Measurements from ENCODE around the gene IGFBP2.

Gene IGFBP2

GRCh38 chr2:216636551-216637450 is 3.6 kb downstream of the IGFBP2 start:
- DNase-seq (ENCODE audit: low read depth in 1 of 2, low spot score in 1 of 2): no peak

GRCh38 chr2:216637472-216637871 is 4.3 kb downstream of the IGFBP2 start:
- DNase-seq (ENCODE audit: low read depth in 1 of 2, low spot score in 1 of 2): no peak

GRCh38 chr2:216643986-216644659 is 10.9 kb downstream of the IGFBP2 start:
- DNase-seq (ENCODE audit: low read depth in 1 of 2, low spot score in 1 of 2): no peak

- DNase-seq (ENCODE audit: low read depth in 1 of 2, low spot score in 1 of 2): no peak
Measured at GRCh38 chr2:216644842-216645635, 11.8 kb downstream of the IGFBP2 start.

GRCh38 chr2:216645636-216645950 is 12.4 kb downstream of the IGFBP2 start:
- no peak for DNase-seq (ENCODE audit: low read depth in 1 of 2, low spot score in 1 of 2)

GRCh38 chr2:216646116-216646515 is 12.9 kb downstream of the IGFBP2 start:
- no peak for DNase-seq (ENCODE audit: low read depth in 1 of 2, low spot score in 1 of 2)

- DNase-seq (ENCODE audit: low read depth in 1 of 2, low spot score in 1 of 2): no peak
Measured at GRCh38 chr2:216648105-216648504, 14.9 kb downstream of the IGFBP2 start.

- no peak for DNase-seq (ENCODE audit: low read depth in 1 of 2, low spot score in 1 of 2)
Measured at GRCh38 chr2:216649574-216649973, 16.4 kb downstream of the IGFBP2 start.

GRCh38 chr2:216650626-216651257 is 17.5 kb downstream of the IGFBP2 start:
- no peak for DNase-seq (ENCODE audit: low read depth in 1 of 2, low spot score in 1 of 2)

- DNase-seq (ENCODE audit: low read depth in 1 of 2, low spot score in 1 of 2): no peak
Measured at GRCh38 chr2:216651351-216651881, 18.2 kb downstream of the IGFBP2 start.

- DNase-seq (ENCODE audit: low read depth in 1 of 2, low spot score in 1 of 2): no peak
Measured at GRCh38 chr2:216652566-216652965, 19.3 kb downstream of the IGFBP2 start.

GRCh38 chr2:216653093-216653799 is 20.0 kb downstream of the IGFBP2 start:
- DNase-seq (ENCODE audit: low read depth in 1 of 2, low spot score in 1 of 2): no peak

GRCh38 chr2:216653931-216654365 is 20.7 kb downstream of the IGFBP2 start:
- DNase-seq (ENCODE audit: low read depth in 1 of 2, low spot score in 1 of 2): no peak

GRCh38 chr2:216654528-216655052 is 21.4 kb downstream of the IGFBP2 start:
- no peak for DNase-seq (ENCODE audit: low read depth in 1 of 2, low spot score in 1 of 2)

- no peak for DNase-seq (ENCODE audit: low read depth in 1 of 2, low spot score in 1 of 2)
Measured at GRCh38 chr2:216657086-216657855, 24.1 kb downstream of the IGFBP2 start.

GRCh38 chr2:216657980-216658379 is 24.8 kb downstream of the IGFBP2 start:
- no peak for DNase-seq (ENCODE audit: low read depth in 1 of 2, low spot score in 1 of 2)

- no peak for DNase-seq (ENCODE audit: low read depth in 1 of 2, low spot score in 1 of 2)
Measured at GRCh38 chr2:216658757-216659156, 25.5 kb downstream of the IGFBP2 start.

- DNase-seq (ENCODE audit: low read depth in 1 of 2, low spot score in 1 of 2): no peak
Measured at GRCh38 chr2:216659276-216659675, 26.1 kb downstream of the IGFBP2 start.

- no peak for DNase-seq (ENCODE audit: low read depth in 1 of 2, low spot score in 1 of 2)
Measured at GRCh38 chr2:216660496-216660895, 27.3 kb downstream of the IGFBP2 start.

Measured in stimulated activated CD4-positive, alpha-beta T cell treated with anti-CD3 and anti-CD28 coated beads, Interleukin-15, amount 100 ng/mL, for 1 hour (primary cell).